ENCODE data around the gene RPL39.
"Not testable (repeated sequence)": the region's sequence is repeated elsewhere in the genome, so short reads cannot be mapped to it uniquely, and the experiment has no call there.

RPL39 gene

GRCh38 chrX:119778829-119779228 lies 12.6 kb downstream of the RPL39 start:
- TF ChIP-seq CTCF (IDR thresholded peaks at IDR 0.05) = no peak

GRCh38 chrX:119775517-119776238 lies 15.8 kb downstream of the RPL39 start:
- H3K4me3 ChIP-seq = no peak overlapping the region
- DNase-seq (ENCODE audit: low spot score) = no peak
- H3K27ac ChIP-seq = peak overlapping the region in 1 of 2 donors; percentile 35
- TF ChIP-seq CTCF (IDR thresholded peaks at IDR 0.05) = no peak

More at GRCh38 chrX:119778829-119779228, 12.6 kb downstream of the RPL39 start:
- Histone ChIP-seq H3K4me3 (no peak overlapping the region), H3K27ac (no peak overlapping the region)
- no peak for DNase-seq (ENCODE audit: low spot score)

GRCh38 chrX:119769388-119769787 lies 22.0 kb downstream of the RPL39 start:
- not testable (repeated sequence) for H3K27ac ChIP-seq; DNase-seq (ENCODE audit: low spot score); H3K4me3 ChIP-seq

- H3K27ac ChIP-seq; DNase-seq (ENCODE audit: low spot score); H3K4me3 ChIP-seq: not testable (repeated sequence)
These were observed 23.0 kb downstream of the RPL39 start for GRCh38 chrX:119768436-119768835.

GRCh38 chrX:119763836-119764387 lies 27.5 kb downstream of the RPL39 start:
- H3K4me3 ChIP-seq = no peak overlapping the region
- no peak for DNase-seq (ENCODE audit: low spot score)
- H3K27ac ChIP-seq = no peak overlapping the region
- no peak for TF ChIP-seq CTCF (IDR thresholded peaks at IDR 0.05)

- H3K27ac ChIP-seq = no peak overlapping the region
These were observed 28.2 kb downstream of the RPL39 start for GRCh38 chrX:119763181-119763580.

GRCh38 chrX:119762718-119763117 lies 28.7 kb downstream of the RPL39 start:
- no peak for DNase-seq (ENCODE audit: low spot score)
- no peak overlapping the region for H3K27ac ChIP-seq
- TF ChIP-seq CTCF (IDR thresholded peaks at IDR 0.05) = no peak
- H3K4me3 ChIP-seq = no peak overlapping the region

More at GRCh38 chrX:119763181-119763580, 28.2 kb downstream of the RPL39 start:
- TF ChIP-seq CTCF (IDR thresholded peaks at IDR 0.05) = no peak
- no peak for DNase-seq (ENCODE audit: low spot score)
- H3K4me3 ChIP-seq = no peak overlapping the region
